GM18511 (cell line): ENCODE results near the gene ABAT.
"Not testable (repeated sequence)": the region's sequence is repeated elsewhere in the genome, so short reads cannot be mapped to it uniquely, and the experiment has no call there.

Source experiments
- ATAC-seq: cut with Tn5 transposase; IDR thresholded peaks from one replicate; pipeline ENCODE4 v1.9.1; 2021; ENCODE audit warnings: mild to moderate bottlenecking, moderate library complexity; ENCODE audit not compliant: unreplicated experiment

Gene ABAT

GRCh38 chr16:8648877-8649276 is 25.5 kb upstream of the ABAT start:
- ATAC-seq = no peak

- ATAC-seq = no peak
These were observed 24.4 kb upstream of the ABAT start for GRCh38 chr16:8649829-8650554.

GRCh38 chr16:8651958-8652357 is 22.5 kb upstream of the ABAT start:
- ATAC-seq = not testable (repeated sequence)

GRCh38 chr16:8655184-8655717 is 19.2 kb upstream of the ABAT start:
- peak; percentile 72 for ATAC-seq

- ATAC-seq = no peak
These were observed 18.0 kb upstream of the ABAT start for GRCh38 chr16:8656376-8656775.

- no peak for ATAC-seq
These were observed 13.5 kb upstream of the ABAT start for GRCh38 chr16:8660841-8661301.

GRCh38 chr16:8661703-8662102 is 12.7 kb upstream of the ABAT start:
- no peak for ATAC-seq

- no peak for ATAC-seq
These were observed 11.0 kb upstream of the ABAT start for GRCh38 chr16:8663192-8664089.

GRCh38 chr16:8665529-8665928 is 8.9 kb upstream of the ABAT start:
- no peak for ATAC-seq

GRCh38 chr16:8667492-8667891 is 6.9 kb upstream of the ABAT start:
- ATAC-seq = no peak

GRCh38 chr16:8668113-8668512 is 6.3 kb upstream of the ABAT start:
- no peak for ATAC-seq

- ATAC-seq = no peak
These were observed 4.9 kb upstream of the ABAT start for GRCh38 chr16:8669481-8669880.

GRCh38 chr16:8670014-8670560 is 4.3 kb upstream of the ABAT start:
- ATAC-seq = no peak

- peak; percentile 47 for ATAC-seq
These were observed 605 bp upstream of the ABAT start for GRCh38 chr16:8673611-8674412.

GRCh38 chr16:8675183-8676159 is 1.1 kb downstream of the ABAT start:
- no peak for ATAC-seq

GRCh38 chr16:8676160-8676547 is 1.7 kb downstream of the ABAT start:
- no peak for ATAC-seq

- ATAC-seq = no peak
These were observed 2.4 kb downstream of the ABAT start for GRCh38 chr16:8676737-8677375.

GRCh38 chr16:8677481-8677880 is 3.1 kb downstream of the ABAT start:
- ATAC-seq = no peak
